ENCODE results near the gene RHBDD1. TPM values are rescaled to one million over a fixed set of nuclear protein-coding genes. Genes with fewer than 3 reads are reported as not detected.

Gene RHBDD1
- polyA plus RNA-seq, 3 donors, result 8.1 to 19.5 (median 15.5) TPM

GRCh38 chr2:226874749-226875148, 38.9 kb downstream of the RHBDD1 start:
- H3K27me3 ChIP-seq (ENCODE audit: control insufficient read depth in 2 of 2, insufficient read depth in 2 of 2, low read length in 2 of 2), result no peaks in the 10 kb centered on the region
- H3K36me3 ChIP-seq (replicated peaks in 1 of 2; ENCODE audit: control insufficient read depth in 1 of 2, insufficient read depth in 2 of 2, low read length in 2 of 2), result peaks cover 6 to 7% of the 10 kb centered on the region in 2 donors
- H3K27me3 Mint-ChIP-seq (ENCODE audit: low read depth in 3 of 3), result peaks cover 0 to 1% (median 0%) of the 10 kb centered on the region in 3 donors
- peaks cover 22 to 29% of the 10 kb centered on the region in 2 donors for H3K4me1 ChIP-seq (ENCODE audit: control insufficient read depth in 1 of 2, insufficient read depth in 2 of 2, low read length in 2 of 2)
- DNase-seq, result no peak
- no peak overlapping the region for H2AFZ ChIP-seq (ENCODE audit: insufficient read depth, low read depth, low read length, poor library complexity, severe bottlenecking)
- peak overlapping the region in 1 of 2 donors; percentile 16 for H3K27ac ChIP-seq (ENCODE audit: low read depth in 1 of 2, low read length in 2 of 2)
- peak overlapping the region; percentile 17 to 85 (median 70) for H3K27ac Mint-ChIP-seq
- no peak for TF ChIP-seq CTCF (IDR thresholded peaks at IDR 0.05)
- H3K9me3 Mint-ChIP-seq, result peaks cover 0 to 5% (median 0%) of the 10 kb centered on the region in 7 donors
- intact Hi-C loops (cut with micrococcal nuclease), result no loop called here
- no peak overlapping the region for H3K9ac ChIP-seq (ENCODE audit: insufficient read depth, low read length, poor library complexity, severe bottlenecking)
- peaks cover 23 to 36% of the 10 kb centered on the region in 2 donors for H3K36me3 Mint-ChIP-seq
- no peaks in the 10 kb centered on the region for H3K9me3 ChIP-seq (replicated peaks in 1 of 2; ENCODE audit: control insufficient read depth in 1 of 2, insufficient read depth in 1 of 2, low read length in 2 of 2)
- WGBS (ENCODE audit: insufficient coverage), result 100% methylated on average over 2 of the region's 3 CpGs
- no peak overlapping the region for H3K4me2 ChIP-seq (replicated peaks; ENCODE audit: extremely low read depth, low read length, poor library complexity, severe bottlenecking)
- H4K20me1 ChIP-seq (ENCODE audit: insufficient read depth, low read length), result no peaks in the 10 kb centered on the region
- H3K4me3 Mint-ChIP-seq, result no peak overlapping the region
- peaks cover 29% of the 10 kb centered on the region for H3K4me1 Mint-ChIP-seq
- H3K79me2 ChIP-seq (ENCODE audit: insufficient read depth, low read length), result no peaks in the 10 kb centered on the region
- H3K4me3 ChIP-seq (replicated peaks in 1 of 3; ENCODE audit: low read depth in 2 of 3, low read length in 3 of 3), result no peak overlapping the region

DNA sequence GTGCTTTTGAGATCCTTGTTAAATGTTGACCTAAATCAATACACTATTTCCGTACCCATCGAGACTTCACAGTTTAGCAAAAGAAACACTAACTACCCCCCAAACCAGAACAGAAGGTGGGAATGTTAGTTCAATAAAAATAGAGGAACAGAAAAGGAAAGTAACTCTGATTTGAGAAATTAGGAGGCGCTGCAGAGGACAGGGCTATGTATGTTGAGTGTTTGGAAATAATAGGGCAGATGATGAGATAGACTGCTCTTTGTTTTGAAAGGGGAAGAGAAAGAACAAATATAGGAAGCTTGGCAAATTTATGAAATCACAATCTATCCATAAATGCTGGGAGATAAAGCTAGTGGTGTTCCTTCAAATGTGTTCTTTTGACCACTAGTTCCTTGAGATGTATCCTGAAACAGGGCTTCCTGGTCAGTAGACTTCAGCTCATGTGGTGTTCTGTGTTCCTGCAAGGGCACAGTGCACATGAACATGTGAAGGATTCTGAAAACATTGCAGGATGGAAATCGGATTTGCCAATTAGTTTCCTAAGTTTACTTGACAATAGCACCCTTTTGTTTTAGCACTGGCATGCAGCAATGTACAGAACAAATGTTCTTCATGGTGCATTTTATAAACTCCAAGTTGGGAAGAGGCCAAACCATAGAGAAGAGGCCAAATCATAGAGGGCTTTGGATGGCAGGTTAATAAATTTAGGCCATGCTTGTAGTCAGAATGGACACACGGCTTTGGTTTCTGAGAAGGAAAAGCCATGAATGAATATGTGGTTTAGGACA, 39.8 kb downstream of the RHBDD1 start:
- H3K36me3 Mint-ChIP-seq, result peaks cover 25 to 39% of the 10 kb centered on the region in 2 donors
- WGBS (ENCODE audit: insufficient coverage), result 50% methylated on average over 2 of the region's 5 CpGs

More for the DNA sequence above, 39.8 kb downstream of the RHBDD1 start:
- Histone ChIP-seq H3K4me2 (replicated peaks; ENCODE audit: extremely low read depth, low read length, poor library complexity, severe bottlenecking) (peak overlapping the region; percentile 26), H3K79me2 (ENCODE audit: insufficient read depth, low read length) (no peaks in the 10 kb centered on the region), H2AFZ (ENCODE audit: insufficient read depth, low read depth, low read length, poor library complexity, severe bottlenecking) (no peak overlapping the region), H3K27ac (ENCODE audit: low read depth in 1 of 2, low read length in 2 of 2) (peak overlapping the region in 1 of 2 donors; percentile 16), H4K20me1 (ENCODE audit: insufficient read depth, low read length) (no peaks in the 10 kb centered on the region), H3K4me1 (ENCODE audit: control insufficient read depth in 1 of 2, insufficient read depth in 2 of 2, low read length in 2 of 2) (peaks cover 22 to 29% of the 10 kb centered on the region in 2 donors), H3K9ac (ENCODE audit: insufficient read depth, low read length, poor library complexity, severe bottlenecking) (no peak overlapping the region), H3K9me3 (replicated peaks in 1 of 2; ENCODE audit: control insufficient read depth in 1 of 2, insufficient read depth in 1 of 2, low read length in 2 of 2) (no peaks in the 10 kb centered on the region), H3K36me3 (replicated peaks in 1 of 2; ENCODE audit: control insufficient read depth in 1 of 2, insufficient read depth in 2 of 2, low read length in 2 of 2) (peaks cover 2 to 4% of the 10 kb centered on the region in 2 donors), H3K27me3 (ENCODE audit: control insufficient read depth in 2 of 2, insufficient read depth in 2 of 2, low read length in 2 of 2) (no peaks in the 10 kb centered on the region), H3K4me3 (replicated peaks in 1 of 3; ENCODE audit: low read depth in 2 of 3, low read length in 3 of 3) (no peak overlapping the region)
- intact Hi-C loops (cut with micrococcal nuclease), result no loop called here
- peaks cover 30% of the 10 kb centered on the region for H3K4me1 Mint-ChIP-seq
- peaks cover 0 to 5% (median 2%) of the 10 kb centered on the region in 7 donors for H3K9me3 Mint-ChIP-seq
- H3K4me3 Mint-ChIP-seq, result peak overlapping the region in 1 of 2 donors; percentile 64
- DNase-seq, result peak; percentile 32 to 61 (median 61)
- H3K27ac Mint-ChIP-seq, result peak overlapping the region; percentile 28 to 85 (median 70)
- no peak for TF ChIP-seq CTCF (IDR thresholded peaks at IDR 0.05)
- H3K27me3 Mint-ChIP-seq (ENCODE audit: low read depth in 3 of 3), result peaks cover 0 to 1% (median 0%) of the 10 kb centered on the region in 3 donors

Data from CD14-positive monocyte (primary cell).